Astrocyte (in vitro differentiated cells and primary cell): Measurements from ENCODE around the gene ORC3.

Experiments used
- EZH2 ChIP-seq: IDR thresholded peaks from 2 replicates; pipeline ENCODE4 v1.6.1; 2012; ENCODE audit warnings: mild to moderate bottlenecking, low read length, inconsistent platforms; ENCODE audit not compliant: insufficient read depth
- TF ChIP-seq, protein P1 (sequence below): IDR thresholded peaks from 2 replicates; pipeline ENCODE4 v1.5.1; 2011; ENCODE audit warnings: low read depth, mild to moderate bottlenecking, inconsistent platforms, low read length, moderate library complexity; ENCODE audit not compliant: insufficient read depth

GRCh38 chr6:87656857-87657256, 66.9 kb downstream of the ORC3 start:
- TF ChIP-seq EZH2 = no peak
- TF ChIP-seq, protein P1, sequence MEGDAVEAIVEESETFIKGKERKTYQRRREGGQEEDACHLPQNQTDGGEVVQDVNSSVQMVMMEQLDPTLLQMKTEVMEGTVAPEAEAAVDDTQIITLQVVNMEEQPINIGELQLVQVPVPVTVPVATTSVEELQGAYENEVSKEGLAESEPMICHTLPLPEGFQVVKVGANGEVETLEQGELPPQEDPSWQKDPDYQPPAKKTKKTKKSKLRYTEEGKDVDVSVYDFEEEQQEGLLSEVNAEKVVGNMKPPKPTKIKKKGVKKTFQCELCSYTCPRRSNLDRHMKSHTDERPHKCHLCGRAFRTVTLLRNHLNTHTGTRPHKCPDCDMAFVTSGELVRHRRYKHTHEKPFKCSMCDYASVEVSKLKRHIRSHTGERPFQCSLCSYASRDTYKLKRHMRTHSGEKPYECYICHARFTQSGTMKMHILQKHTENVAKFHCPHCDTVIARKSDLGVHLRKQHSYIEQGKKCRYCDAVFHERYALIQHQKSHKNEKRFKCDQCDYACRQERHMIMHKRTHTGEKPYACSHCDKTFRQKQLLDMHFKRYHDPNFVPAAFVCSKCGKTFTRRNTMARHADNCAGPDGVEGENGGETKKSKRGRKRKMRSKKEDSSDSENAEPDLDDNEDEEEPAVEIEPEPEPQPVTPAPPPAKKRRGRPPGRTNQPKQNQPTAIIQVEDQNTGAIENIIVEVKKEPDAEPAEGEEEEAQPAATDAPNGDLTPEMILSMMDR = no peak
